CD4-positive, alpha-beta memory T cell (primary cell): Measurements from ENCODE around the gene MRPS7. TPM values are rescaled to one million over a fixed set of nuclear protein-coding genes. Genes with fewer than 3 reads are reported as not detected.

Experiments used
- CTCF ChIA-PET: fragments of 350-600 bp; sonication (Branson Sonifier 250); formaldehyde crosslinking; loops from one replicate; lab custom pipeline; 2021; ENCODE audit warnings: inconsistent platforms; ENCODE audit not compliant: partially characterized antibody; lab: Charles Lee
- POLR2A ChIA-PET: fragments of 350-600 bp; sonication (Branson Sonifier 250); formaldehyde crosslinking; loops from one replicate; lab custom pipeline; 2021; ENCODE audit not compliant: partially characterized antibody; lab: Charles Lee
- DNase-seq, 5 donors: peaks; one replicate each; pipeline versions ENCODE4 v3.0.0 to v3.0.0-alpha.2; 2020 to 2022; ENCODE audit warnings: mixed read lengths in 1 of 5
- H3K27ac ChIP-seq: one replicate; pipeline ENCODE4 v1.7.0; 2013; ENCODE audit warnings: low read depth, low read length
- H3K27me3 ChIP-seq: 2 replicates; pipeline ENCODE4 v1.7.0; 2013; ENCODE audit warnings: mild to moderate bottlenecking, low read length, moderate library complexity; ENCODE audit not compliant: insufficient read depth
- H3K36me3 ChIP-seq: 2 replicates; pipeline ENCODE4 v1.7.0; 2013; ENCODE audit warnings: mild to moderate bottlenecking, low read length, moderate library complexity; ENCODE audit not compliant: insufficient read depth
- H3K4me1 ChIP-seq: 2 replicates; pipeline ENCODE4 v1.7.0; 2013; ENCODE audit warnings: mild to moderate bottlenecking, low read length, moderate library complexity; ENCODE audit not compliant: insufficient read depth
- H3K4me3 ChIP-seq, 2 donors: one replicate each; pipeline ENCODE4 v1.7.0; 2013; ENCODE audit warnings: low read length in 2 of 2, mild to moderate bottlenecking in 1 of 2
- H3K9me3 ChIP-seq, 2 donors: one replicate each; pipeline ENCODE4 v1.7.0; 2013; ENCODE audit warnings: low read length in 2 of 2, control low read depth in 1 of 2; ENCODE audit not compliant: control insufficient read depth in 1 of 2
- H3K27ac Mint-ChIP-seq, 7 donors: one replicate each; pipeline ENCODE4 v1.8.0; 2020 to 2021; ENCODE audit warnings: mixed read lengths in 7 of 7, mild to moderate bottlenecking in 6 of 7, inconsistent platforms in 3 of 7, moderate library complexity in 3 of 7
- H3K27me3 Mint-ChIP-seq, 2 donors: one replicate each; pipeline ENCODE4 v1.8.0; 2020 to 2021; ENCODE audit warnings: mixed read lengths in 2 of 2
- H3K36me3 Mint-ChIP-seq, 2 donors: one replicate each; pipeline ENCODE4 v1.8.0; 2020 to 2021; ENCODE audit warnings: mixed read lengths in 2 of 2, inconsistent platforms in 1 of 2, mild to moderate bottlenecking in 1 of 2
- H3K4me1 Mint-ChIP-seq, 4 donors: one replicate each; pipeline ENCODE4 v1.8.0; 2020 to 2021; ENCODE audit warnings: mixed read lengths in 4 of 4, mild to moderate bottlenecking in 1 of 4
- H3K4me3 Mint-ChIP-seq, 8 donors: one replicate each; pipeline ENCODE4 v1.8.0; 2020 to 2021; ENCODE audit warnings: mixed read lengths in 8 of 8, mild to moderate bottlenecking in 7 of 8, moderate library complexity in 6 of 8, inconsistent platforms in 3 of 8
- H3K9me3 Mint-ChIP-seq, 8 donors: one replicate each; pipeline ENCODE4 v1.8.0; 2020 to 2021; ENCODE audit warnings: mixed read lengths in 8 of 8, mild to moderate bottlenecking in 5 of 8, inconsistent platforms in 3 of 8, moderate library complexity in 1 of 8
- intact Hi-C: fragments of 100-400 bp; cut with micrococcal nuclease; formaldehyde crosslinking; loops from one replicate; pipeline ENCODE4 v1.15.1; 2023
- polyA plus RNA-seq, 2 donors: library from polyadenylated mRNA; unstranded; fragments of 300-500 nt; fragmentation: Illumina TruSeq; gene quantifications; one replicate each; pipeline ENCODE4 v1.2.3, GENCODE V29; 2021
- total RNA-seq, 2 experiments: library from RNA; stranded (reverse); gene quantifications; one replicate each; pipeline ENCODE4 v1.2.3, GENCODE V29; 2021

Gene MRPS7
- total RNA-seq (10 to 100 TPM; 34.1 to 36.3 TPM), polyA plus RNA-seq (100 to 1,000 TPM; 107 to 150 TPM)

- no peaks in the 10 kb centered on the region for H3K27me3 ChIP-seq
- no peaks in the 10 kb centered on the region for H3K9me3 ChIP-seq
- peak within 1 kb of the TSS; percentile 77 to 99 for H3K4me3 ChIP-seq
- DNase-seq: peak; percentile 95 to 99 (median 97)
- Mint-ChIP-seq H3K27me3 (no peaks in the 10 kb centered on the region), H3K4me3 (peak within 1 kb of the TSS; percentile 93 to 99 (median 97)), H3K4me1 (peaks cover 32 to 65% (median 48%) of the 10 kb centered on the region in 4 donors), H3K27ac (peak within 1 kb of the TSS; percentile 100), H3K9me3 (peaks cover 0 to 2% (median 0%) of the 10 kb centered on the region in 8 donors), H3K36me3 (peaks cover 4 to 42% of the 10 kb centered on the region in 2 donors)
- H3K27ac ChIP-seq: peak within 1 kb of the TSS; percentile 96
- ChIA-PET CTCF (interaction anchor here (1.0 to 4.3 kb wide), 11 partner anchors 8 to 301 kb away, joined by 3 to 44 read pairs (median 4); partner anchors contain the start of genes MIF4GD and SLC25A19), POLR2A (interaction anchor here (0.6 to 6.1 kb wide), 32 partner anchors 11 to 405 kb away, joined by 3 to 193 read pairs (median 6); partner anchors contain the start of genes ARMC7, FDXR, GRB2 and MIF4GD)
- H3K36me3 ChIP-seq: peaks cover 14% of the 10 kb centered on the region
- intact Hi-C loops: loop anchor here (1.0 to 2.0 kb wide), 7 partner anchors 10 to 144 kb away; partner anchors contain the start of genes GRB2, JPT1, MIF4GD and NUP85
- peaks cover 35% of the 10 kb centered on the region for H3K4me1 ChIP-seq
Measured at GRCh38 chr17:75261336-75262111, at the start of gene MRPS7, which contains the start of gene GGA3. Gene MRPS7, plus strand, starts transcription at chr17:75261879. Its CDS starts 22 bp downstream, at chr17:75261901. Gene GGA3, minus strand, starts transcription at chr17:75261606. Its CDS starts 19 bp downstream, at chr17:75261587.

GRCh38 chr17:75218131-75218530, 43.5 kb upstream of the MRPS7 start:
- CTCF ChIA-PET: interaction anchor here (1.1 to 1.9 kb wide), 3 partner anchors 15 to 104 kb away, joined by 3 to 5 read pairs (median 4); no protein-coding TSS in a partner anchor
- POLR2A ChIA-PET: no interaction called here
- H3K36me3 ChIP-seq: peaks cover 57% of the 10 kb centered on the region
- no peaks in the 10 kb centered on the region for H3K27me3 ChIP-seq
- Mint-ChIP-seq H3K36me3 (peaks cover 40 to 58% of the 10 kb centered on the region in 2 donors), H3K27me3 (no peaks in the 10 kb centered on the region), H3K27ac (peak overlapping the region in 1 of 7 donors; percentile 15), H3K9me3 (peaks cover 0 to 3% (median 0%) of the 10 kb centered on the region in 8 donors), H3K4me3 (no peak overlapping the region), H3K4me1 (peaks cover 0 to 3% (median 0%) of the 10 kb centered on the region in 4 donors)
- no peak overlapping the region for H3K4me3 ChIP-seq
- no peaks in the 10 kb centered on the region for H3K9me3 ChIP-seq
- H3K4me1 ChIP-seq: no peaks in the 10 kb centered on the region
- no peak for DNase-seq
- no peak overlapping the region for H3K27ac ChIP-seq
- intact Hi-C loops: no loop called here

- Mint-ChIP-seq H3K4me1 (peaks cover 0 to 3% (median 0%) of the 10 kb centered on the region in 4 donors), H3K9me3 (peaks cover 0 to 3% (median 0%) of the 10 kb centered on the region in 8 donors), H3K27ac (peak overlapping the region in 3 of 7 donors; percentile 52 to 75 (median 52)), H3K27me3 (no peaks in the 10 kb centered on the region), H3K36me3 (peaks cover 34 to 59% of the 10 kb centered on the region in 2 donors), H3K4me3 (no peak overlapping the region)
- Histone ChIP-seq H3K36me3 (peaks cover 51% of the 10 kb centered on the region), H3K27me3 (no peaks in the 10 kb centered on the region), H3K27ac (no peak overlapping the region), H3K4me1 (no peaks in the 10 kb centered on the region), H3K9me3 (no peaks in the 10 kb centered on the region), H3K4me3 (no peak overlapping the region)
- CTCF ChIA-PET: interaction anchor here (0.8 to 1.2 kb wide), 3 partner anchors 9 to 262 kb away, joined by 3 read pairs; no protein-coding TSS in a partner anchor
- intact Hi-C loops: no loop called here
- POLR2A ChIA-PET: no interaction called here
- no peak for DNase-seq
Measured at GRCh38 chr17:75219815-75220214, 41.9 kb upstream of the MRPS7 start.

GRCh38 chr17:75225016-75225415, 36.7 kb upstream of the MRPS7 start:
- Mint-ChIP-seq H3K4me1 (no peaks in the 10 kb centered on the region), H3K27ac (peak overlapping the region in 3 of 7 donors; percentile 2 to 82 (median 24)), H3K4me3 (no peak overlapping the region), H3K36me3 (peaks cover 15 to 48% of the 10 kb centered on the region in 2 donors), H3K27me3 (no peaks in the 10 kb centered on the region), H3K9me3 (peaks cover 0 to 2% (median 0%) of the 10 kb centered on the region in 8 donors)
- intact Hi-C loops: no loop called here
- ChIA-PET CTCF (interaction anchor here (0.8 to 1.1 kb wide), 3 partner anchors 9 to 23 kb away, joined by 3 read pairs; no protein-coding TSS in a partner anchor), POLR2A (no interaction called here)
- Histone ChIP-seq H3K27me3 (no peaks in the 10 kb centered on the region), H3K27ac (no peak overlapping the region), H3K36me3 (peaks cover 38% of the 10 kb centered on the region), H3K4me3 (no peak overlapping the region), H3K4me1 (no peaks in the 10 kb centered on the region), H3K9me3 (no peaks in the 10 kb centered on the region)
- no peak for DNase-seq

GRCh38 chr17:75227729-75228128, 34.0 kb upstream of the MRPS7 start:
- Histone ChIP-seq H3K27ac (no peak overlapping the region), H3K4me1 (no peaks in the 10 kb centered on the region), H3K36me3 (peaks cover 51% of the 10 kb centered on the region), H3K27me3 (no peaks in the 10 kb centered on the region), H3K9me3 (no peaks in the 10 kb centered on the region), H3K4me3 (no peak overlapping the region)
- Mint-ChIP-seq H3K27me3 (no peaks in the 10 kb centered on the region), H3K9me3 (no peaks in the 10 kb centered on the region), H3K4me3 (no peak overlapping the region), H3K4me1 (peaks cover 0 to 1% (median 0%) of the 10 kb centered on the region in 4 donors), H3K27ac (peak overlapping the region in 1 of 7 donors; percentile 32), H3K36me3 (peaks cover 18 to 62% of the 10 kb centered on the region in 2 donors)
- POLR2A ChIA-PET: no interaction called here
- intact Hi-C loops: no loop called here
- no peak for DNase-seq
- CTCF ChIA-PET: interaction anchor here (3.4 kb wide), 1 partner anchor 11 kb away, joined by 21 read pairs; no protein-coding TSS in a partner anchor

GRCh38 chr17:75228305-75228704, 33.4 kb upstream of the MRPS7 start:
- Mint-ChIP-seq H3K27me3 (no peaks in the 10 kb centered on the region), H3K36me3 (peaks cover 22 to 64% of the 10 kb centered on the region in 2 donors), H3K9me3 (no peaks in the 10 kb centered on the region), H3K4me3 (no peak overlapping the region), H3K4me1 (peaks cover 0 to 1% (median 0%) of the 10 kb centered on the region in 4 donors), H3K27ac (peak overlapping the region in 3 of 7 donors; percentile 10 to 62 (median 37))
- no peaks in the 10 kb centered on the region for H3K27me3 ChIP-seq
- no peak overlapping the region for H3K4me3 ChIP-seq
- peaks cover 51% of the 10 kb centered on the region for H3K36me3 ChIP-seq
- no peaks in the 10 kb centered on the region for H3K4me1 ChIP-seq
- no peaks in the 10 kb centered on the region for H3K9me3 ChIP-seq
- CTCF ChIA-PET: interaction anchor here (0.8 to 3.4 kb wide), 4 partner anchors 8 to 115 kb away, joined by 3 to 21 read pairs (median 4); no protein-coding TSS in a partner anchor
- no peak overlapping the region for H3K27ac ChIP-seq
- POLR2A ChIA-PET: no interaction called here
- no peak for DNase-seq
- intact Hi-C loops: no loop called here
